Fibroblast of skin of scalp (primary cell): Measurements from ENCODE around the gene ZNF735. TPM values are rescaled to one million over a fixed set of nuclear protein-coding genes. Genes with fewer than 3 reads are reported as not detected.
"Not testable (repeated sequence)": the region's sequence is repeated elsewhere in the genome, so short reads cannot be mapped to it uniquely, and the experiment has no call there.

ENCODE experiments used
- DNase-seq: peaks from one replicate; pipeline ENCODE4 v3.0.0-alpha.2; 2013
- polyA plus RNA-seq, 2 experiments: library from polyadenylated mRNA; unstranded; fragments of 120-200 nt; gene quantifications; one replicate each; pipeline ENCODE4 v1.2.1, GENCODE V29; 2013; ENCODE audit not compliant: insufficient read length in 2 of 2

Gene ZNF735
- not detected for polyA plus RNA-seq (2013, experiment 1 of 2; ENCODE audit: insufficient read length)
- not detected for polyA plus RNA-seq (2013, experiment 2 of 2; ENCODE audit: insufficient read length)

DNA sequence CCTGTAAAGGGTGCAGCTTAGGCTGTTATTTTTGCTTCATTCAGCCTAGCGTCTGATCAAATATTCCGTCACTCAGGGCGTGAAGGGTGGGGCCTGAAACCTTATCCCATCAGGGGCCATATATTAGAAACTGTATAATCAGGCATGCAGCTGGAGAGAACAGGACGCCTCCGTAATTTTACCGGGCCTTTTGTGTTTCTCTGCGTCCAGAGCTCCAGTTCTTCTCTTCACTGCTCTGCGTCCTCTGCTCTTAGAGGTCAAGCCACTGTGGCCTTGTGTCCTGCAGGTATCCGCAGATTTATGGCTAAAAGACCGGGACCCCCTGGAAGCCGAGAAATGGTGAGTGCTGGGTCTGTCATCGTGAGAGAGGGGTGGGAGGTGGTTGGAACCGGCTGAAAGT is at the start of gene ZNF735:
TSS of gene ZNF735 (plus strand) at position 301 of the 400 bp plus-strand sequence. CDS start at position 301, 0 bp downstream.
- no peak for DNase-seq

DNA sequence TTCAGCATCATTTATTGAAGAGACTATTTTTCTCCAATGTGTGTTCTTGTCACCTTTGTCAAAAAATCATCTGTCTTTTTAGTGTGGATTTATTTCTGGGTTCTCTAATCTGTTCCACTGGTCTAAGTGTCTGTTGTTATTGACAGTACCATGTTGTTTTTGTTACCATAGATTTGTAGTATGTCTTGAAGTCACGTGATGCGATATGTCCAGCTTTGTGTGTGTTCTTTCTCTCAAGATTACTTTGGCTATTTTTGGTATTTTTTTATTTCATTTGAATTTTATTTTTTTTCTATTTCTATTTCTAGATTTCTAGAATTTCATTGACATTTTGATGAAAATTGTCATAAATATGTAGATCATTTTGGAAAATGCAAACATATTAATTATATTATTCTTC is 36.0 kb upstream of the ZNF735 start:
- not testable (repeated sequence) for DNase-seq

DNA sequence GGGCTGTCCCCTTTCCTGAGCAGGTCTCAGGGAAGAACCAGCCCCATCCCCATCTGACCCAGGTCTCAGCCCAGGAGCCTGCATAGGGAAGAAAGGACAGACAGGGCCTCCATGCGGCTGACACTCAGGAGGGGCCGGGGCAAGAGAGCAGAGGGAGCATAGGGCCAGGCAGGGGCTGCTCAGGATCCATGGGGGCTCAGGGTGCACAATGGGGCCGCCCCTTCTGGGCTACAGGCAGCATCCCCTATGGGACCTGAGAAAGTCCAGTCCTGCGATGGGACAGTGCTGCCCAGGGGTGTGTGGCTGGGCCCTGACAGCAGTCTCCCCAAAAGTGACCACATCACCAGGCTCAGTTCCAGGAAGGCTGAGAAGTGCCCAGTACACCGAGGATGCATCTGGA is 32.7 kb upstream of the ZNF735 start:
- DNase-seq = no peak

DNA sequence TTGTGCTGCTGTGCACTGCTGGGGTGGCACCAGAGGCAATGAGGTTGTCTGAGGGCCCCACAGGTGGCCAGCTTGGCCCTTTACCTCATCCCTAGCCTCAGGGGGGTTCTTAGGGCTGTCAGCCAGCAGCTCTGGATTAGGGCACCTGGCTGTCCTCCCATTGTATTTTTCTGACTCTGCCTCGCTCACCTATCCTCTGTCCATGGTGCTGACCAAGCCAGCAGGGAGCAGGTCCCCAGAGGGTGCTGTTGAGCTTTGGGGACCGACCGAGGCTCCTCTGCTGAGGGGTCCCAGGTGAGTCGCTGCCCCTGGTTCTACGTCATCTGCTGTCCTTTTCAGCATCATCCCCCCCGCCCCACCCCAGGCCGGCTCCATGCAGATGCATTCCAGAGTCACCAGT is 32.1 kb upstream of the ZNF735 start:
- no peak for DNase-seq

DNA sequence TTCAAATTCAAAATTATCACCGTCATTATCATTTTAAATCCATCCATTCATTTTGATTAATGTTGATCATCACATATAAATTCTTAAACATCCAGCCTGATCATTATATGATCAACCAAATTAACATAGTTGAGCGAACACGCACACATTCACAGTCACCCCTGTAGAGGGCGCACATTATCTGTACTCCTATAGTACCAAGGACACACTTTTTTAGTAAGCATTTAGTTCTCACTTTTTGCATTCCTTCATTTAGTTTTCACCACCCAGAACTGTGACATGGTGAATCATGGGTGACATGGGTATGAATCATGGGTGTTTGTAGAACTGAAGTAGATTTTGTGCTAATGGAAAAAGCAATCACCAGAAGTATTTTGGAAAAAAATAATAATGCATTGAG is 26.0 kb upstream of the ZNF735 start:
- DNase-seq = no peak

DNA sequence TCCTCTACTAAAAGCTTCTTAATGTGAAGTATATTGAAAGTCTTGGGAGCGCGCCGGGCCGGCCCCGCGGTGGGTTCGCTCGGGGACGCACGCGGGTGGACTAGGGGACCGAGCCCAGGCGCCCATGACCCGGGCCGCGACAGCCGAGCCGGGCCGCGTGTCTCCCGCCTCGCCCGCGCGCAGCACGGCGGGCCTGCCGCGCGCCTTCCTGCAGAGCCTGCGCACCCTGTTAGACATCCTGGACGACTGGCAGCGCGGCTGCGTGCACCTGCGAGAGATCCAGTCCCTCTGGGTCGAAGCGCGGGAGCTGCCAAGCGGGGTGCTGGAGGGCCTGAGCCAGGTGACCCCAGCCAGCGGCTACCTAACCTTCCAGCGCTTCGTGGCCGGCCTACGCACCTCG is 25.4 kb upstream of the ZNF735 start:
- DNase-seq = no peak

DNA sequence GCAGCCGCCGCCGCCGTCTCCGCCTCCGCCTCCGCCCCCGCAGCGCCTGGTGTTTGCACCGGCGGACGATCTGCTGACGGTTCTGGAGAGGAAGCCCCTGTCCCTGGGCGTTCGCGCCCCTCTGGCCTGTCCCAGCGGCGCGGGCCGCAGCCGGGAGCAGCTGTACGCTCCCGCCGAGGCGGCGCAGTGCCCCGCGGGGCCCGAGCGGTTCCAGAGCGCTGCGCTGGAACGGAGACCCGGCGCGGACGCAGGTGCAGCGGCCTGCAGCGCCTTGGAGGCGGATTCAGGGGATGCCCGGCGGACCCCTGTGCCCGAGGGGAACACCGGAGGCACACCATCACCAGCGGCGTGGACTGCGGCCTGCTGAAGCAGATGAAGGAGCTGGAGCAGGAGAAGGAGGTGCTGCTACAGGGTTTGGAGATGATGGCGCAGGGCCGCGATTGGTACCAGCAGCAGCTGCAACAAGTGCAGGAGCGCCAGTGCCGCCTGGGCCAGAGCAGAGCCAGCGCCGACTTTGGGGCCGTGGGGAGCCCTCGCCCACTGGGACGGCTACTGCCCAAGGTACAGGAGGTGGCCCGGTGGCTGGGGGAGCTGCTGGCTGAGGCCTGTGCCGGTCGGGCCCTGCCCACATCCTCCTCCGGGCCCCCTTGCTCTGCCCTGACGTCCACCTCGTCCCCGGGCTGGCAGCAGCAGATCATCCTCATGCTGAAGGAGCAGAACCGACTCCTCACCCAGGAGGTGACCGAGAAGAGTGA is 24.8 kb upstream of the ZNF735 start:
- no peak for DNase-seq

DNA sequence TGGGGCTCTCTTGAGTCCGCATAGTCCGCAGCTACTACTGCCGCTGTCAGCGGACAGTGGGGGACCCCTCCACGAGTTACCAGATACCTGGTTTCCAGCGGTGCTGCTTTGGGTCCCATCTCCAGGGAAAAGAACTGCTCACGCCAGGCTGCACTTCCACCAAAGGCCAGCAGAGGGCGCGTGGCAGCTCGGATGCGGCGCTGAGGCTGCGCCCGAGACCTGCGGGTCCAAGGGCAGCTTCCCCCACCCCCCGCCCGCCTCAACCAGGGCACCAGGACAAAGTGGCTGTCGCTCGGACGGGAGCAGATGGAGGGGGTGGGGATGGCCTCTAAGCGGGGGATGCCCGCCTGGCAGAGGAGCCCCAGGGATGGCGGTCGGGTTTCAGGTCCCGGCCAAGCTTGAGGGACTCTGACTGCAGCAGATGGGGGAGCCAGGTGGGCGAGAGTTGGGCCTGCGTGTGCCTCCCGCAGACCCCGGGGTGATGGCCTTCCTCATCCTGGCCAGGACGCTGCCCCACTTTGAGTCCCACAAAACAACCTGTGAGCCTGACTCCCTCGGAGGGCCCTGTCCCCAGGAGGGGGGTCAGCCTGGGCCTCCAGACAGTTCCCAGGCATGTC is 23.8 kb upstream of the ZNF735 start:
- DNase-seq = no peak

DNA sequence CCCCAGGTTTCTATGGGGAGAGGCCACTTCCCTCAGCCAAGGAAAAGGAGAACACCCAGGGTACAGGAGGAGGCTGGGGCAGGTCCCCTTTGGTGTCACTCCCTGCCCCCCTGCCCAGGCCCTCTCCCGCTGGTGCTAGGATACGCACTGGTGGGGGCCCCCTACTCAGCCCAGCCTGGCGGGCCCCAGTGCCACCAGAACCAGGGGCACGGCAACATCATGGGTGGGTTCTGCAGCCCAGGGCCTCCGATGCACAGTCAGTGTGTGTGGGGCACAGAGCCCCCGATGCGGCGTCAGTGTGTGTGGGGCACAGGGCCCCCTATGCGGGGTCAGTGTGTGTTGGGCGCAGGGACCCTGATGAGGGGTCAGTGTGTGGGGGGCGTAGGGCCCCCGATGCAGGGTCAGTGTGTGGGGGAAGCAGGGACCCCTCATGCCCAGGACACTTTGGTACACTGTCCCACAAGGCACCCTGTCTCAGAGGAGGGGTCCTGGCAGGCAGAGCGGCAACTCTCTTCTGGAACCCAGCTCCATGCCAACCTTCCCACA is 23.1 kb upstream of the ZNF735 start:
- no peak for DNase-seq

DNA sequence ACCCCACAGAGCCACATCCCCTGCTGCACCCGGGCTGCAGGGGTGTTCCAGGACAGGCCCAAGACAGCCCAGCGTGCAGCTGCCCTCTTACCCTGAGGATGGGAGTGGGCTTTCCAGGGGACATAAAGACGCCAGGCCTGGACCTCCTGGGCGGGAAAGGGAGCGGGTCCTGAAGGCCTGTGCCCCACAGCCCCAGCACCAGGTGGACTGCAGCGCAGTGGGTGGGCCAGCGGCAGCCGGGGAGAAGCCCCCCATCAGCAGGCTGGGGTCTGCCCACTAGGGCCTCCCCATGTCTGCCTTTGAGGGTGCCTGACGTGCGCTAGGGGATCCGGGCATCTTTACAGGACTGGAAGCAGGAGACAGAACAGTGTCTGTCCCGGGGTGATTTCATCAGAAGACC is 22.6 kb upstream of the ZNF735 start:
- DNase-seq = no peak

DNA sequence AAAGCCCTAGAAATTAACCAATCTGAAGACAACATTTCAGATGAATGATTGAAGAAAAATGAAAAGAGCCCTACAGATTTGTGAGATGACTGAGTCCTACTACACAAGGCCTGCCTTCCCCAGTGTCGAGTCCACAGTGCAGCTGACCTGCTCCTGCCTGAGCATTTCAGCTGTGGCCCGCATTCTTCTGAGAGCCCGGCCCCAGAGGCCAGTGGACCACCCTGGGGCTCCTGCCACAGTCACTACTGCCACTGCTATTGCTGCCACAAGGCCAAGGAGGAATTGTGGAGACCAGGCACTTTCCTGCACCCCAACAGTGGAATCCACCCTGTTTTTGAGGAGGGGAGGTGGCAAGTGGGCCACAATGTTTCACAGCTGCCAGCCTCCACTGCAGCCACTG is 19.6 kb upstream of the ZNF735 start:
- DNase-seq = no peak

DNA sequence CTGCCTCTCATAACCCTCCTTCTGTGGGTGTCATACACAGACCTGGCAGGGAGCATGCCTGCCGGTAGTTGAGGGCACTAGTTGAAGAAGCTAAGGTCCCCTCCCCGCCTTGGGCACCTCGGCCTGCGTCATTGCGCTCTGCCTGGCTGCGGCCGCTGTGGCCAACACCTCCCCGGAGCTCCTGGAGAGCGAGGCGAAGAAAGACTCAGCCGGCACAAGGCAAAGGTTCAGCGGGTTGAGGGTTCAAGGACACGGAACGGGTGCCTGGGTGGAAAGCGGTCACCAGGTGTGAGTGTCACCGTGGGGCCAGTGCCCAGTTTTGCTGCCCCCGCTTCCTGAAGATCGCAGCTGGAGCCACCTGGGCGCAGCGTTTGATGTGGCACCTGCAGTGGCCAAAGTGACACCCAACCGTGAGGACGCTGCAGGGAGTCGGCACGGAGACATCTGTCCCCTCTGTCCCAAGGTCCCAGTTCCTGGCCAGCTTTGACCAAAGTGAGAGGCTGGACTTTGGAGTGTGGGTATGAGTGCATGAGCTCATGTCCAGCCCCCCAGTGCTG is 14.8 kb upstream of the ZNF735 start:
- no peak for DNase-seq

DNA sequence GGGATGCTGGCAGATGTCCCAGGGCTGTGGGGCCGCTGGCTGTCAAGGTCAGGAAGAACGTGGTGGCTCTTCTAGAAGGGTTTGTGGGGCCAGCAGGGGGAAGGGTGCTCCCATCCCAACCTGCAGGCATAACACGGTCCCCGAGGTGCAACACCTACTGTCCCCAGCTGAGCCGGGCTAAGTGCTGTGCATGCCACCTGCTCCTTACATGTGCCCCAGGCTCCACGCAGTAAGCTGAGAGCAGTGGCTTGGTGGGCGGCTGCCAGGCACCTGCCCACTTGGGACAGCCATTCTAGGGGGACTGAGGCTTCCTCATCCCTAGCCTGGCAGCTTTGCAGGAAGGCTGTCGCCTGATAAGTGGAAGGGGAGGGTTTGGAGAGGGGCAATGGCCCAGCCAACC is 14.2 kb upstream of the ZNF735 start:
- no peak for DNase-seq

DNA sequence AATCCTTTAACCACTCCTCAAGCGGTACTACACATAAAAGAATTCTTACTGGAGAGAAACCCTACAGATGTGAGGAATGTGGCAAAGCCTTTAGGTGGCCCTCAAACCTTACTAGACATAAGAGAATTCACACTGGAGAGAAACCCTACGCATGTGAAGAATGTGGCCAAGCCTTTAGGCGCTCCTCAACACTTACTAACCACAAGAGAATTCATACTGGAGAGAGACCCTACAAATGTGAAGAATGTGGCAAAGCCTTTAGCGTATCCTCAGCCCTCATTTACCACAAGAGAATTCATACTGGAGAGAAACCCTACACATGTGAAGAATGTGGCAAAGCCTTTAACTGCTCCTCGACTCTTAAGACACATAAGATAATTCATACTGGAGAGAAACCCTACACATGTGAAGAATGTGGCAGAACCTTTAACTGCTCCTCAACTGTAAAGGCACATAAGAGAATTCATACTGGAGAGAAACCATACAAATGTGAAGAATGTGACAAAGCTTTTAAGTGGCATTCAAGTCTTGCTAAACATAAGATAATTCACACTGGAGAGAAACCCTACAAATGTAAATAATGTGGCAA is 12.8 kb downstream of the ZNF735 start:
- DNase-seq = not testable (repeated sequence)

DNA sequence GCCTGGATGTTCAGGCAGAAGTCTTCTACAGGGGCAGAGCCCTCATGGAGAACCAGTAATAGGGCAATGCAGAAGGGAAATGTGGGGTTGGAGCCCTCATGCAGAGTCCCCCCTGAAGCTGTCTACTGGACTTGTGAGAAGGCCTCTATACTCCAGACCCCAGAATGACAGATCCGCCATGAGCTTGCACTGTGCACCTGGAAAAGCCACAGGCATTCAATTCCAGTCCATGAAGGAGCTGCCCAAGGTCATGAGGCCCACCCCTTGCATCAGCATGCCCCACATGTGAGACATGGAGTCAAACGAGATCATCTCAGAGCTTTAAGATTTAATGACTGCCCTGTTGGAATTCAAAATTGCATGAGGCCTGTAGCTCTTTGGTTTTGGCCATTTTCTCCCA is 16.4 kb downstream of the ZNF735 start:
- DNase-seq = no peak

DNA sequence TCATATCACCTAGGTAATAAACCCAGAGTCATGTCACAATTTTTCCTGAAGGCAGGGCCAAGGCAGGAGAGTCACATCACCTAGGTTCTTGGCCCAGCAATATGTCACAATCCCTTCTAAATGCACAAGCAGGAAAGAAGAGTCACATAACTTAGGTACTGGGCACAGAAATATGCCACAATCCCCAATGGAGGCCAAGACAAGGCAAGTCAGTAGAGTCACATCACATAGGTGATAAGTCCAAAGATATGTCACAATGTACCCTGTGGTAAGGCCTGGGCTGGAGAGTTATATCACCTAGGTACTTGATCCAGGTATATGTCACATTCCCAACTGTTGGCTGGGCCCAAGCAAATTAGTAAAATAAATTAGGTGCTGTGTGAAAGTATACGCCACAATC is 21.2 kb downstream of the ZNF735 start, which contains the start of gene ZNF679:
TSS of gene ZNF679 (plus strand) at position 301 of the 400 bp plus-strand sequence. CDS start 20,644 bp downstream, outside the sequence.
- DNase-seq = not testable (repeated sequence)

DNA sequence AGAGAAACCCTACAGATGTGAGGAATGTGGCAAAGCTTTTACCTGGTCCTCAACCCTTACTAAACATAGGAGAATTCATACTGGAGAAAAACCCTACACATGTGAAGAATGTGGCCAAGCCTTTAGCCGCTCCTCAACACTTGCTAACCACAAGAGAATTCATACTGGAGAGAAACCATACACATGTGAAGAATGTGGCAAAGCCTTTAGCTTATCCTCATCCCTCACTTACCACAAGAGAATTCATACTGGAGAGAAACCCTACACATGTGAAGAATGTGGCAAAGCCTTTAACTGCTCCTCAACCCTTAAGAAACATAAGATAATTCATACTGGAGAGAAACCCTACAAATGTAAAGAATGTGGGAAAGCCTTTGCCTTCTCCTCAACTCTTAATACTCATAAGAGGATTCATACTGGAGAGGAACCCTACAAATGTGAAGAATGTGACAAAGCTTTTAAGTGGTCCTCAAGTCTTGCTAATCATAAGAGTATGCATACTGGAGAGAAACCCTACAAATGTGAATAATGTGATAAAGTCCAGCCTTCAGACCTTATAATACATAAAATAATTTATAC is 59.4 kb downstream of the ZNF735 start:
- DNase-seq = no peak
